WTC11 (cell line): ENCODE data around the gene RGL3. TPM values are rescaled to one million over a fixed set of nuclear protein-coding genes. Genes with fewer than 3 reads are reported as not detected.
A peak's percentile ranks its signal among the peaks of the same experiment; 100 is the strongest.

Experiments
- ATAC-seq: fragments of 200-7000 bp; cut with Tn5 transposase; 2 replicates; pipeline ENCODE4 v1.10.0; 2021; ENCODE audit warnings: mild to moderate bottlenecking, moderate library complexity
- CTCF ChIA-PET: fragments of 300-600 bp; sonication (Branson Sonifier 250); formaldehyde crosslinking; loops from one replicate; lab custom pipeline; 2021; ENCODE audit warnings: antibody characterized with exemption; lab: Charles Lee
- POLR2A ChIA-PET: fragments of 350-600 bp; sonication (Branson Sonifier 250); formaldehyde crosslinking; loops from one replicate; lab custom pipeline; 2021; ENCODE audit warnings: antibody characterized with exemption; lab: Charles Lee
- DNase-seq: peaks from one replicate; pipeline ENCODE4 v3.0.0; 2021; ENCODE audit warnings: low spot score
- H3K27ac Mint-ChIP-seq: 2 replicates; pipeline ENCODE4 v1.8.0; 2021; ENCODE audit warnings: mixed read lengths
- H3K27me3 Mint-ChIP-seq: 2 replicates; pipeline ENCODE4 v1.8.0; 2021; ENCODE audit warnings: low read depth, mild to moderate bottlenecking, moderate library complexity, mixed read lengths
- H3K36me3 Mint-ChIP-seq: 2 replicates; pipeline ENCODE4 v1.8.0; 2021; ENCODE audit warnings: mixed read lengths
- H3K4me1 Mint-ChIP-seq: 2 replicates; pipeline ENCODE4 v1.8.0; 2022; ENCODE audit warnings: mixed read lengths
- H3K4me3 Mint-ChIP-seq: 2 replicates; pipeline ENCODE4 v1.8.0; 2021; ENCODE audit warnings: mild to moderate bottlenecking, moderate library complexity, mixed read lengths
- H3K9me3 Mint-ChIP-seq: 2 replicates; pipeline ENCODE4 v1.8.0; 2021; ENCODE audit warnings: mixed read lengths
- CBFB ChIP-seq: sonication (generic); formaldehyde crosslinking; IDR thresholded peaks from 2 replicates; pipeline ENCODE4 v1.8.1; 2022; ENCODE audit warnings: mild to moderate bottlenecking, low read depth, missing genetic modification reagents
- NR1H2 ChIP-seq: sonication (generic); formaldehyde crosslinking; IDR thresholded peaks from 2 replicates; pipeline ENCODE4 v1.9.0; 2021; ENCODE audit warnings: mild to moderate bottlenecking, moderate library complexity, missing genetic modification reagents
- NR3C1 ChIP-seq: sonication (generic); formaldehyde crosslinking; conservative IDR thresholded peaks from 2 replicates; pipeline ENCODE4 v1.8.1; 2023; ENCODE audit warnings: low read depth, mild to moderate bottlenecking, missing genetic modification reagents
- SP1 ChIP-seq: sonication (generic); formaldehyde crosslinking; conservative IDR thresholded peaks from 2 replicates; pipeline ENCODE4 v1.8.1; 2022; ENCODE audit warnings: missing genetic modification reagents
- ZBTB21 ChIP-seq: sonication (generic); formaldehyde crosslinking; IDR thresholded peaks from 2 replicates; pipeline ENCODE4 v1.8.1; 2023; ENCODE audit warnings: mild to moderate bottlenecking, missing genetic modification reagents, borderline replicate concordance
- ZNF138 ChIP-seq: sonication (generic); formaldehyde crosslinking; conservative IDR thresholded peaks from 2 replicates; pipeline ENCODE4 v1.8.1; 2022; ENCODE audit warnings: mild to moderate bottlenecking, moderate library complexity, missing genetic modification reagents
- ZNF263 ChIP-seq: sonication (generic); formaldehyde crosslinking; IDR thresholded peaks from 2 replicates; pipeline ENCODE4 v1.8.1; 2022; ENCODE audit warnings: low read depth, mild to moderate bottlenecking, moderate library complexity, missing genetic modification reagents
- total RNA-seq: library from RNA; stranded (reverse); gene quantifications from 3 replicates; pipeline ENCODE4 v1.2.3, GENCODE V29; 2021
- TF ChIP-seq, protein P1 (sequence below): sonication (generic); formaldehyde crosslinking; IDR thresholded peaks from 2 replicates; pipeline ENCODE4 v1.8.0; 2022; ENCODE audit warnings: mild to moderate bottlenecking, missing genetic modification reagents
- TF ChIP-seq, protein P2 (sequence below): sonication (generic); formaldehyde crosslinking; IDR thresholded peaks from 2 replicates; pipeline ENCODE4 v1.8.1; 2023; ENCODE audit warnings: mild to moderate bottlenecking, moderate library complexity, missing genetic modification reagents
- TF ChIP-seq, protein P3 (sequence below): sonication (generic); formaldehyde crosslinking; IDR thresholded peaks from 2 replicates; pipeline ENCODE4 v1.8.1; 2023; ENCODE audit warnings: mild to moderate bottlenecking, missing genetic modification reagents
- TF ChIP-seq, protein P4 (sequence below): sonication (generic); formaldehyde crosslinking; IDR thresholded peaks from 2 replicates; pipeline ENCODE4 v1.8.1; 2022; ENCODE audit warnings: mild to moderate bottlenecking, moderate library complexity, missing genetic modification reagents
- TF ChIP-seq, protein P5 (sequence below): sonication (generic); formaldehyde crosslinking; IDR thresholded peaks from 2 replicates; pipeline ENCODE4 v1.8.1; 2023; ENCODE audit warnings: mild to moderate bottlenecking, missing genetic modification reagents
- TF ChIP-seq, protein P6 (sequence below): sonication (generic); formaldehyde crosslinking; IDR thresholded peaks from 2 replicates; pipeline ENCODE4 v1.8.0; 2022; ENCODE audit warnings: mild to moderate bottlenecking, missing genetic modification reagents
- TF ChIP-seq, protein P7 (sequence below): sonication (generic); formaldehyde crosslinking; IDR thresholded peaks from 2 replicates; pipeline ENCODE4 v1.8.1; 2023; ENCODE audit warnings: mild to moderate bottlenecking, missing genetic modification reagents, moderate library complexity

RGL3 gene
- total RNA-seq, 1 experiment from 2014 or later: 69.0 TPM

DNA sequence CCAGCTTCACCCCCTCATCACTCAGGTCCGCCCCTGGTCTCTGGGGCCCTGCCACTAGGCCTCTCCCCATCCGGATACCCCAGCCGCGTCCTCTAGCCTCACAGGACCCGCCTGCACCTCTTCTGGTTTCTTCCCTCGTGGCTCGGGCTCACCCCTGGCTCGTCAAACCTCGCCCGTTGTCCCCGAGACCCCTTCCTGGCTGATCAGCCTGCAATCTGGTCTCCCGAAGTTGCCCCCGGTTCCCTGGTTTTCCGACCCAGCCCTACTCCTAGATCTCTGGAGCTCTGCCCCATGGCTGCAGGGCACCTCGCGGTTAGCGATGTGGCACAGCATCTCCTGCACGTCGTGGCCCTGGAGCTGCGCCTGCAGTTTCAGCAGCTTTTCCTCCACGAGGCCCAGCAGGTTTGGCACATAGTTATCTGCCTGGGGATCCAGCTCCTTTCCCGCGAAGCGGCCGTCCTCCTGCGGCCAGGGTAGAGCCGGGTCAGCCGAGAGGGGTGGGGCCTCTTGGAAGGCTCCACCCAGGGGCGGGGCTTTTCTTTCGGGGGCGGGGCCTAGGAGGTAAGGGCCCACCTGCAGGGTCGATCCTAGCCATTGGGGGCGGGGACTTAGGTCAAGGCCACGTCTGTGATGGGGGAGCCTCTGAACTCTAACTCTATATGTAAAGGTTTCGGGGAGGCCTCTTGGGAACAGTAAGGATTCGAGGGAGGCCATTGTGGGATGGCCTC lies 2.4 kb upstream of the RGL3 start (continued):
- TF ChIP-seq, protein P1, sequence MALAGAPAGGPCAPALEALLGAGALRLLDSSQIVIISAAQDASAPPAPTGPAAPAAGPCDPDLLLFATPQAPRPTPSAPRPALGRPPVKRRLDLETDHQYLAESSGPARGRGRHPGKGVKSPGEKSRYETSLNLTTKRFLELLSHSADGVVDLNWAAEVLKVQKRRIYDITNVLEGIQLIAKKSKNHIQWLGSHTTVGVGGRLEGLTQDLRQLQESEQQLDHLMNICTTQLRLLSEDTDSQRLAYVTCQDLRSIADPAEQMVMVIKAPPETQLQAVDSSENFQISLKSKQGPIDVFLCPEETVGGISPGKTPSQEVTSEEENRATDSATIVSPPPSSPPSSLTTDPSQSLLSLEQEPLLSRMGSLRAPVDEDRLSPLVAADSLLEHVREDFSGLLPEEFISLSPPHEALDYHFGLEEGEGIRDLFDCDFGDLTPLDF (CRISPR knock-in tag): no peak
- TF ChIP-seq, protein P2, sequence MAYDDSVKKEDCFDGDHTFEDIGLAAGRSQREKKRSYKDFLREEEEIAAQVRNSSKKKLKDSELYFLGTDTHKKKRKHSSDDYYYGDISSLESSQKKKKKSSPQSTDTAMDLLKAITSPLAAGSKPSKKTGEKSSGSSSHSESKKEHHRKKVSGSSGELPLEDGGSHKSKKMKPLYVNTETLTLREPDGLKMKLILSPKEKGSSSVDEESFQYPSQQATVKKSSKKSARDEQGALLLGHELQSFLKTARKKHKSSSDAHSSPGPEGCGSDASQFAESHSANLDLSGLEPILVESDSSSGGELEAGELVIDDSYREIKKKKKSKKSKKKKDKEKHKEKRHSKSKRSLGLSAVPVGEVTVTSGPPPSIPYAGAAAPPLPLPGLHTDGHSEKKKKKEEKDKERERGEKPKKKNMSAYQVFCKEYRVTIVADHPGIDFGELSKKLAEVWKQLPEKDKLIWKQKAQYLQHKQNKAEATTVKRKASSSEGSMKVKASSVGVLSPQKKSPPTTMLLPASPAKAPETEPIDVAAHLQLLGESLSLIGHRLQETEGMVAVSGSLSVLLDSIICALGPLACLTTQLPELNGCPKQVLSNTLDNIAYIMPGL (CRISPR knock-in tag): no peak
- TF ChIP-seq, protein P3, sequence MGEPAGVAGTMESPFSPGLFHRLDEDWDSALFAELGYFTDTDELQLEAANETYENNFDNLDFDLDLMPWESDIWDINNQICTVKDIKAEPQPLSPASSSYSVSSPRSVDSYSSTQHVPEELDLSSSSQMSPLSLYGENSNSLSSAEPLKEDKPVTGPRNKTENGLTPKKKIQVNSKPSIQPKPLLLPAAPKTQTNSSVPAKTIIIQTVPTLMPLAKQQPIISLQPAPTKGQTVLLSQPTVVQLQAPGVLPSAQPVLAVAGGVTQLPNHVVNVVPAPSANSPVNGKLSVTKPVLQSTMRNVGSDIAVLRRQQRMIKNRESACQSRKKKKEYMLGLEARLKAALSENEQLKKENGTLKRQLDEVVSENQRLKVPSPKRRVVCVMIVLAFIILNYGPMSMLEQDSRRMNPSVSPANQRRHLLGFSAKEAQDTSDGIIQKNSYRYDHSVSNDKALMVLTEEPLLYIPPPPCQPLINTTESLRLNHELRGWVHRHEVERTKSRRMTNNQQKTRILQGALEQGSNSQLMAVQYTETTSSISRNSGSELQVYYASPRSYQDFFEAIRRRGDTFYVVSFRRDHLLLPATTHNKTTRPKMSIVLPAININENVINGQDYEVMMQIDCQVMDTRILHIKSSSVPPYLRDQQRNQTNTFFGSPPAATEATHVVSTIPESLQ: no peak
- TF ChIP-seq, protein P4, sequence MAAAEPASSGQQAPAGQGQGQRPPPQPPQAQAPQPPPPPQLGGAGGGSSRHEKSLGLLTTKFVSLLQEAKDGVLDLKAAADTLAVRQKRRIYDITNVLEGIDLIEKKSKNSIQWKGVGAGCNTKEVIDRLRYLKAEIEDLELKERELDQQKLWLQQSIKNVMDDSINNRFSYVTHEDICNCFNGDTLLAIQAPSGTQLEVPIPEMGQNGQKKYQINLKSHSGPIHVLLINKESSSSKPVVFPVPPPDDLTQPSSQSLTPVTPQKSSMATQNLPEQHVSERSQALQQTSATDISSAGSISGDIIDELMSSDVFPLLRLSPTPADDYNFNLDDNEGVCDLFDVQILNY (CRISPR knock-in tag): peak; percentile 67; the same call in 1 of the 2 replicates
- TF ChIP-seq, protein P5, sequence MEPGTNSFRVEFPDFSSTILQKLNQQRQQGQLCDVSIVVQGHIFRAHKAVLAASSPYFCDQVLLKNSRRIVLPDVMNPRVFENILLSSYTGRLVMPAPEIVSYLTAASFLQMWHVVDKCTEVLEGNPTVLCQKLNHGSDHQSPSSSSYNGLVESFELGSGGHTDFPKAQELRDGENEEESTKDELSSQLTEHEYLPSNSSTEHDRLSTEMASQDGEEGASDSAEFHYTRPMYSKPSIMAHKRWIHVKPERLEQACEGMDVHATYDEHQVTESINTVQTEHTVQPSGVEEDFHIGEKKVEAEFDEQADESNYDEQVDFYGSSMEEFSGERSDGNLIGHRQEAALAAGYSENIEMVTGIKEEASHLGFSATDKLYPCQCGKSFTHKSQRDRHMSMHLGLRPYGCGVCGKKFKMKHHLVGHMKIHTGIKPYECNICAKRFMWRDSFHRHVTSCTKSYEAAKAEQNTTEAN: no peak
- no peak for TF ChIP-seq CBFB (CRISPR knock-in tag)
- TF ChIP-seq NR1H2 (CRISPR knock-in tag): no peak

DNA sequence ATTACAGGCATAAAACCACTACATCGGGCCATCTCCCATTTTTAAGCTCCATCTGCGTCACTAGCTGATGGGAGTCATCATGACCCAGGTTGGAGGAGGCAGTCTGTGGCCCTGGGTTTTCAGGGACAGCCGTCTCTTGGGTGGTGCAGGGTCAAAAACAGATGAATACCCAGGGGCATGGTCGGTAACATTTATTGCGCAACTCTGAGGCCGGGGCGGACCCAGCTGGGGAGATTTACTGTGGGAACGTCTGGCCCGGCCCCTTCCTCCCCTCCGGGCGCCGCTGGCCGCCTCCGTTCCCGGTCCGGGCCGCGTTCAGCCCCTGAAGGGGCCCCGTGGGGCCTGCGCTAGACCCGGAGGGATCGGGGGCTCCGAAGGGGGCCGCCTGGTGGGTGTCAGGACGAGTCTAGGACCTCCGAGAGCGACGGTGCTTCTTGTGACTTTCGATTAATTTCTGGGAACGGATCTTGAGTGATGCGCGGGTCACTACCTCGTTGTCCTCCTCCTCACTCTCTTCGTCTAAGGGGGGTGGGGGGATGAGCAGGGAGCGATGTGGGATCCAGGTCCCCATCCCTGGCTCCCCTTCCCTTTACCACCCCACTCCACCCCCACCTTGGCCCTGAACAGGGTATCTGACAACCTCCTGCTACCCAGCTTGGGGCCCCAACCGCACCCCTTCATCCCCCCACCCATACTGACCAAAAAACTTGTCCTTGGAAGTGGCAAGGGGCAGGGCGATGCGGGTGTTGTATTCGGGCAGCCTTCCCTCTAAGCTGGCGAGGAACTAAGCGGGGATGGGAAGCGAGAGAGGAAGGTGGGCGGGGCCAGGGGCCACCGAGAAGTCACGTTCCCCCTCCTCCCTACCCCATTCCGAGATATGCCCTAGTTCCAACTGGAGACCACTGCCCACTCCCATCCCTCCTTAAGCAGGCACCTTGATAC lies 1.6 kb upstream of the RGL3 start:
- POLR2A ChIA-PET: interaction anchor here (0.5 to 7.8 kb wide), 11 partner anchors 10 to 832 kb away, joined by 3 to 115 read pairs (median 6); partner anchors contain the start of genes CCDC159, EPOR, ODAD3 and PRKCSH
- Mint-ChIP-seq H3K4me1 (peaks cover 19% of the 10 kb centered on the region), H3K4me3 (peak overlapping the region; percentile 87), H3K36me3 (no peaks in the 10 kb centered on the region), H3K9me3 (no peaks in the 10 kb centered on the region), H3K27me3 (peaks cover 29% of the 10 kb centered on the region), H3K27ac (peak overlapping the region; percentile 72; the same call in 1 of the 2 replicates)
- ATAC-seq (0 out of 2 replicates have a peak, but pooled peaks have one; percentile 1), DNase-seq (peak; percentile 72)
- CTCF ChIA-PET: interaction anchor here (0.6 to 7.8 kb wide), 18 partner anchors 14 to 1340 kb away, joined by 3 to 308 read pairs (median 7); partner anchors contain the start of genes CCDC159, EPOR, ODAD3 and PRKCSH
- 0 out of 2 replicates have a peak, but pooled peaks have one; percentile 17 for TF ChIP-seq ZNF138 (CRISPR knock-in tag)
- TF ChIP-seq ZBTB21 (CRISPR knock-in tag): 0 out of 2 replicates have a peak, but pooled peaks have one; percentile 39
- TF ChIP-seq, protein P3: no peak
- TF ChIP-seq, protein P6, sequence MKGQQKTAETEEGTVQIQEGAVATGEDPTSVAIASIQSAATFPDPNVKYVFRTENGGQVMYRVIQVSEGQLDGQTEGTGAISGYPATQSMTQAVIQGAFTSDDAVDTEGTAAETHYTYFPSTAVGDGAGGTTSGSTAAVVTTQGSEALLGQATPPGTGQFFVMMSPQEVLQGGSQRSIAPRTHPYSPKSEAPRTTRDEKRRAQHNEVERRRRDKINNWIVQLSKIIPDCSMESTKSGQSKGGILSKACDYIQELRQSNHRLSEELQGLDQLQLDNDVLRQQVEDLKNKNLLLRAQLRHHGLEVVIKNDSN: no peak
- 0 out of 2 replicates have a peak, but pooled peaks have one; percentile 14 for TF ChIP-seq ZNF263 (CRISPR knock-in tag)
- 0 out of 2 replicates have a peak, but pooled peaks have one; percentile 28 for TF ChIP-seq SP1 (CRISPR knock-in tag)
- TF ChIP-seq, protein P7, sequence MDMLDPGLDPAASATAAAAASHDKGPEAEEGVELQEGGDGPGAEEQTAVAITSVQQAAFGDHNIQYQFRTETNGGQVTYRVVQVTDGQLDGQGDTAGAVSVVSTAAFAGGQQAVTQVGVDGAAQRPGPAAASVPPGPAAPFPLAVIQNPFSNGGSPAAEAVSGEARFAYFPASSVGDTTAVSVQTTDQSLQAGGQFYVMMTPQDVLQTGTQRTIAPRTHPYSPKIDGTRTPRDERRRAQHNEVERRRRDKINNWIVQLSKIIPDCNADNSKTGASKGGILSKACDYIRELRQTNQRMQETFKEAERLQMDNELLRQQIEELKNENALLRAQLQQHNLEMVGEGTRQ (CRISPR knock-in tag): peak; percentile 55; the same call in 1 of the 2 replicates
- no peak for TF ChIP-seq NR3C1 (CRISPR knock-in tag)
